Nephron progenitor cell (in vitro differentiated cells): ENCODE measurements around the gene GLDC.

ENCODE experiments used
- DNase-seq: peaks from one replicate; pipeline ENCODE4 v3.0.0; 2021
- H3K27ac Mint-ChIP-seq: 2 replicates; pipeline ENCODE4 v1.8.0; 2021; ENCODE audit warnings: mild to moderate bottlenecking, moderate library complexity, mixed read lengths
- H3K27me3 Mint-ChIP-seq: 2 replicates; pipeline ENCODE4 v1.8.0; 2021; ENCODE audit warnings: mild to moderate bottlenecking, low read depth, mixed read lengths; ENCODE audit not compliant: poor library complexity
- H3K36me3 Mint-ChIP-seq: 2 replicates; pipeline ENCODE4 v1.8.0; 2021; ENCODE audit warnings: low read depth, mixed read lengths
- H3K4me1 Mint-ChIP-seq: 2 replicates; pipeline ENCODE4 v1.8.0; 2021; ENCODE audit warnings: mixed read lengths
- H3K4me3 Mint-ChIP-seq: 2 replicates; pipeline ENCODE4 v1.8.0; 2021; ENCODE audit warnings: mild to moderate bottlenecking, moderate library complexity, mixed read lengths
- H3K9me3 Mint-ChIP-seq: 2 replicates; pipeline ENCODE4 v1.8.0; 2021; ENCODE audit warnings: mild to moderate bottlenecking, moderate library complexity, mixed read lengths
- TF ChIP-seq, protein P1 (sequence below): fragments of 200-600 bp; sonication (generic); IDR thresholded peaks from 2 replicates; pipeline ENCODE4 v1.5.0; 2021; ENCODE audit warnings: antibody characterized with exemption

Gene GLDC

GRCh38 chr9:6686396-6686795 is 40.9 kb upstream of the GLDC start:
- Mint-ChIP-seq H3K27me3 (no peaks in the 10 kb centered on the region), H3K9me3 (no peaks in the 10 kb centered on the region), H3K4me1 (peaks cover 23% of the 10 kb centered on the region), H3K4me3 (no peak overlapping the region), H3K27ac (no peak overlapping the region), H3K36me3 (peaks cover 13% of the 10 kb centered on the region)
- TF ChIP-seq, protein P1, sequence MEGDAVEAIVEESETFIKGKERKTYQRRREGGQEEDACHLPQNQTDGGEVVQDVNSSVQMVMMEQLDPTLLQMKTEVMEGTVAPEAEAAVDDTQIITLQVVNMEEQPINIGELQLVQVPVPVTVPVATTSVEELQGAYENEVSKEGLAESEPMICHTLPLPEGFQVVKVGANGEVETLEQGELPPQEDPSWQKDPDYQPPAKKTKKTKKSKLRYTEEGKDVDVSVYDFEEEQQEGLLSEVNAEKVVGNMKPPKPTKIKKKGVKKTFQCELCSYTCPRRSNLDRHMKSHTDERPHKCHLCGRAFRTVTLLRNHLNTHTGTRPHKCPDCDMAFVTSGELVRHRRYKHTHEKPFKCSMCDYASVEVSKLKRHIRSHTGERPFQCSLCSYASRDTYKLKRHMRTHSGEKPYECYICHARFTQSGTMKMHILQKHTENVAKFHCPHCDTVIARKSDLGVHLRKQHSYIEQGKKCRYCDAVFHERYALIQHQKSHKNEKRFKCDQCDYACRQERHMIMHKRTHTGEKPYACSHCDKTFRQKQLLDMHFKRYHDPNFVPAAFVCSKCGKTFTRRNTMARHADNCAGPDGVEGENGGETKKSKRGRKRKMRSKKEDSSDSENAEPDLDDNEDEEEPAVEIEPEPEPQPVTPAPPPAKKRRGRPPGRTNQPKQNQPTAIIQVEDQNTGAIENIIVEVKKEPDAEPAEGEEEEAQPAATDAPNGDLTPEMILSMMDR: no peak
- no peak for DNase-seq

DNA sequence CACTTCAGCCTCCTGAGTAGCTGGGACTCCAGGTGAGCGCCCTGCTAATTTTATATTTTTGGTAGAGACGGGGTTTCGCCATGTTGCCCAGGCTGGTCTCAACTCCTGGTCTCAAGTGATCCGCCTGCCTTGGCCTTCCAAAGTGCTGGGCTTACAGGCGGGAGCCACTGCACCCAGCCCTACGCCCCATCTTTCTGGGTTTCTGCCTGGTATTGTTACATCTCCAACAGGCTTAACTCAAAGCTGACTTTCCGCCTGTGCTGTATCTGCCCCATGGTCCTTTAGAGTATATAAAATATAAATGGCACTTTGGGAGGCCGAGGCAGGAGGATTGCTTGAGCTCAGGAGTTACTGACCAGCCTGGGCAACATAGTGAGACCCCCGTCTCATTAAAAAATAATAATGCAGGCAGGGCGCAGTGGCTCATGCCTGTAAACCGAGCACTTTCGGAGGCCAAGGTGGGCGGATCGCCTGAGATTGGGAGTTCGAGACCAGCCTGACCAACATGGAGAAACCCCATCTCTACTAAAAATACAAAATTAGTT is 36.5 kb upstream of the GLDC start:
- H3K4me3 Mint-ChIP-seq: peak overlapping the region; percentile 94
- no peaks in the 10 kb centered on the region for H3K9me3 Mint-ChIP-seq
- peaks cover 12% of the 10 kb centered on the region for H3K36me3 Mint-ChIP-seq
- TF ChIP-seq, protein P1: no peak
- H3K4me1 Mint-ChIP-seq: peaks cover 33% of the 10 kb centered on the region
- peak overlapping the region; percentile 100 for H3K27ac Mint-ChIP-seq
- H3K27me3 Mint-ChIP-seq: no peaks in the 10 kb centered on the region
- no peak for DNase-seq

- Mint-ChIP-seq H3K4me3 (peak overlapping the region; percentile 94), H3K27ac (peak overlapping the region; percentile 100), H3K27me3 (no peaks in the 10 kb centered on the region), H3K4me1 (peaks cover 39% of the 10 kb centered on the region), H3K9me3 (no peaks in the 10 kb centered on the region), H3K36me3 (peaks cover 12% of the 10 kb centered on the region)
- TF ChIP-seq, protein P1: no peak
- peak; percentile 93 for DNase-seq
These were observed 35.8 kb upstream of the GLDC start for GRCh38 chr9:6681147-6681956.

GRCh38 chr9:6680797-6681146 is 35.2 kb upstream of the GLDC start:
- peaks cover 12% of the 10 kb centered on the region for H3K36me3 Mint-ChIP-seq

DNA sequence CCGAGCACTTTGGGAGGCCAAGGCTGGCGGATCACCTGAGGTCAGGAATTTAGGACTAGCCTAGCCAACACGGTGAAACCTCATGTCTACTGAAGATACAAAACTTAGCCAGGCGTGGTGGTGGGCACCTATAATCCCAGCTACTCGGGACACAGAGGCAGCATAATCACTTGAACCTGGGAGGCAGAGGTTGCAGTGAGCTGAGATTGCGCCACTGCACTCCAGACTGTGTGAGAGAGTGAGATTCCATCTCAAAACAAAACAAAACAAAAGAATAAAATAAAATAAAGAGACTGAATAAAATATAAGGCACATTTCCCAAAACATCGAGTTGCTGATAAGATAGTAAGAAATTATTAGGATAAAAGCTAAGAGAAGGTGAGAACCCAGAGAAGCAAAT is 32.3 kb upstream of the GLDC start:
- TF ChIP-seq, protein P1: no peak
- no peak overlapping the region for H3K4me3 Mint-ChIP-seq

More at GRCh38 chr9:6680797-6681146, 35.2 kb upstream of the GLDC start:
- Mint-ChIP-seq H3K4me1 (peaks cover 42% of the 10 kb centered on the region), H3K27ac (peak overlapping the region; percentile 100), H3K9me3 (no peaks in the 10 kb centered on the region), H3K27me3 (no peaks in the 10 kb centered on the region), H3K4me3 (peak overlapping the region; percentile 94)
- TF ChIP-seq, protein P1: no peak
- peak; percentile 55 for DNase-seq

More for the DNA sequence above, 32.3 kb upstream of the GLDC start:
- no peak overlapping the region for H3K27ac Mint-ChIP-seq
- peaks cover 32% of the 10 kb centered on the region for H3K4me1 Mint-ChIP-seq
- no peak for DNase-seq
- no peaks in the 10 kb centered on the region for H3K9me3 Mint-ChIP-seq
- no peaks in the 10 kb centered on the region for H3K27me3 Mint-ChIP-seq
- peaks cover 4% of the 10 kb centered on the region for H3K36me3 Mint-ChIP-seq
